ENCODE data around the gene OVAAL. TPM values are rescaled to one million over a fixed set of nuclear protein-coding genes. Genes with fewer than 3 reads are reported as not detected.

Gene OVAAL
- total and polyA plus RNA-seq, 10 of the 15 experiments (the other 5 are each of a cell fraction or from before 2014, with no cell fraction given) = 0.04 to 0.33 (median 0.06) TPM; not detected in 7

- no peak for TF ChIP-seq IRF3 (IDR thresholded peaks at IDR 0.05)
- no peak for TF ChIP-seq GABPA (IDR thresholded peaks at IDR 0.05; ENCODE audit: low read depth)
- TF ChIP-seq SIX5 (IDR thresholded peaks at IDR 0.05; ENCODE audit: low read depth, low read length, severe bottlenecking) = no peak
These were observed 2.3 kb downstream of the OVAAL start (continued) for GRCh38 chr1:180560868-180561600.

- no peak overlapping the region for H3K27ac ChIP-seq (ENCODE audit: control insufficient read depth, insufficient read depth)
- no peak overlapping the region for H3K9ac ChIP-seq (ENCODE audit: control insufficient read depth, insufficient read depth, low read length)
- intact Hi-C loops (cut with micrococcal nuclease; ENCODE audit: unreplicated experiment) = no loop called here
- CTCF ChIA-PET = no interaction called here
- H3K4me3 ChIP-seq = no peak overlapping the region
- H2AFZ ChIP-seq (ENCODE audit: control insufficient read depth, low read depth, low read length) = no peak overlapping the region
- no peaks in the 10 kb centered on the region for H3K36me3 ChIP-seq (ENCODE audit: control insufficient read depth in 2 of 2, insufficient read depth in 2 of 2, low read length in 1 of 2)
- TF ChIP-seq ATF3 (IDR thresholded peaks at IDR 0.05; ENCODE audit: borderline replicate concordance, extremely low read depth, low read depth, low read length) = no peak
- TF ChIP-seq E2F4 (IDR thresholded peaks at IDR 0.05; ENCODE audit: low read depth, low read length) = no peak
- no peaks in the 10 kb centered on the region for H3K4me1 ChIP-seq (ENCODE audit: control insufficient read depth, insufficient read depth, low read length)
- SMC1A ChIA-PET (ENCODE audit: uncharacterized antibody, unreplicated experiment) = no interaction called here
- WGBS (ENCODE audit: insufficient coverage, insufficient replicate concordance, low lambda C conversion rate, missing lambda C conversion rate) = 46% methylated on average over 1 of the region's 1 CpG
- no peaks in the 10 kb centered on the region for H4K20me1 ChIP-seq (ENCODE audit: control insufficient read depth, insufficient read depth)
- H3K4me2 ChIP-seq (ENCODE audit: control insufficient read depth, insufficient read depth) = no peak overlapping the region
- no peaks in the 10 kb centered on the region for H3K9me3 ChIP-seq (replicated peaks; ENCODE audit: control insufficient read depth, insufficient read depth, low read length)
- POLR2A ChIA-PET = no interaction called here
- in situ Hi-C loops (cut with MboI) = no loop called here
- H3K27me3 ChIP-seq (replicated peaks in 1 of 2; ENCODE audit: control insufficient read depth in 2 of 2, insufficient read depth in 2 of 2, low read length in 1 of 2) = 0 out of 4 replicates have a peak, but pooled peaks cover 0 to 3% of the 10 kb centered on the region in 2 experiments
- BruUV-seq (replicated peaks) = no TSS peak
- no peaks in the 10 kb centered on the region for H3K79me2 ChIP-seq (ENCODE audit: control insufficient read depth, insufficient read depth, low read length)
- FAIRE-seq (no peak), ATAC-seq (no peak), DNase-seq (ENCODE audit: low read depth, low spot score) (no peak)
- RAD21 ChIA-PET (ENCODE audit: unreplicated experiment) = no interaction called here
These were observed 3.9 kb downstream of the OVAAL start for GRCh38 chr1:180562640-180563025.
